GM18502 (cell line): ENCODE data around the gene ITM2B.
A peak's percentile ranks its signal among the peaks of the same experiment; 100 is the strongest.
"Not testable (repeated sequence)": the region's sequence is repeated elsewhere in the genome, so short reads cannot be mapped to it uniquely, and the experiment has no call there.

Source experiments
- ATAC-seq: cut with Tn5 transposase; IDR thresholded peaks from one replicate; pipeline ENCODE4 v1.9.1; 2021; ENCODE audit warnings: mild to moderate bottlenecking; ENCODE audit not compliant: unreplicated experiment, poor library complexity

ITM2B gene

DNA sequence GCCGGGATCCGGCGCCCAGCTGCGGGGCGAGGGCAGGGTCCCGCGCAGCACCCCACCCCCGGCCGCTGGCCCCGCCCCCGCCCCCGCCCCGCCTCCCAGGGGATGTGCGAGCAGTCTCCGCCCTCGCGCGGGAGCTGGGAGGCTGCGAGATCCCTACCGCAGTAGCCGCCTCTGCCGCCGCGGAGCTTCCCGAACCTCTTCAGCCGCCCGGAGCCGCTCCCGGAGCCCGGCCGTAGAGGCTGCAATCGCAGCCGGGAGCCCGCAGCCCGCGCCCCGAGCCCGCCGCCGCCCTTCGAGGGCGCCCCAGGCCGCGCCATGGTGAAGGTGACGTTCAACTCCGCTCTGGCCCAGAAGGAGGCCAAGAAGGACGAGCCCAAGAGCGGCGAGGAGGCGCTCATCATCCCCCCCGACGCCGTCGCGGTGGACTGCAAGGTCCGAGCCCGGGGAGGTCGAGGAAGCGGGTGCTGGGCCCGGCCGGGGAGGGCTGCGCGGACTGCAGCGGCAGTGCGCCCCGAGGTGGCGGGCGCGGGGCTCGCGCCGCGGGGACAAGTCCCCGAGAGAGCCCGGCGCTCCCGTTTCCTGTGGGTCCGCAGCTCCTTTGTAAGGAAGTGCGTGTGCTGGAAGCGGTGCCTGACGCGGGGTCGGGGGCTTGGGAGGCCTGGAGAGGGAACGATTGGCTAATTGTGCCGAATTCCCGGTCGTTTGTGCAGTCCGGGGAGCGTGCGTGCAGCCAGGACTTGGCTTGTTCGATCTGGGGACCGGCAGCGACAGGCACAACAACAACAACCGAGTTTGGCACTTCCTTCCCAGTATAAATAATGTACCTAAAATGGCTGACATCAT lies at the start of gene ITM2B:
TSS of gene ITM2B (plus strand) at position 161 of the 843 bp plus-strand sequence. CDS start at position 316, 155 bp downstream.
- ATAC-seq: peak; percentile 54

DNA sequence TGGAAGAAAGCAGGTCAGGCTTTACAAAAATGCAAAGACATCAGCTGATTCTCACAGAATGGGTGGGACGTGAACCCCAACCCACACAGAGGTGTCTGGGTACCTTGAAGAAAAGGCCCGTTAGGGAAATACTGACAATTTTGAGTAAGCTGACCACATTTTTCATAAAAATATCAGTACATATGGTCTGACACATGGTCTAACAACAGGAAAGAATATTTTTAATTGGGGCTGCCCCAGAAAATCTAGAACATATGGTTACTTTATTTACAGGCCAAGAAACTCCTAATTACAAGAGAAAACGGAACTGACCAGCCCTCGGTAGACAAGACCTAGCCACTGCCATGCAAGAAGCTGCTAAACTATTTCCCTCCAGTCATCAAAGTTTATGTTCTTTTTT lies 48.7 kb upstream of the ITM2B start:
- no peak for ATAC-seq

DNA sequence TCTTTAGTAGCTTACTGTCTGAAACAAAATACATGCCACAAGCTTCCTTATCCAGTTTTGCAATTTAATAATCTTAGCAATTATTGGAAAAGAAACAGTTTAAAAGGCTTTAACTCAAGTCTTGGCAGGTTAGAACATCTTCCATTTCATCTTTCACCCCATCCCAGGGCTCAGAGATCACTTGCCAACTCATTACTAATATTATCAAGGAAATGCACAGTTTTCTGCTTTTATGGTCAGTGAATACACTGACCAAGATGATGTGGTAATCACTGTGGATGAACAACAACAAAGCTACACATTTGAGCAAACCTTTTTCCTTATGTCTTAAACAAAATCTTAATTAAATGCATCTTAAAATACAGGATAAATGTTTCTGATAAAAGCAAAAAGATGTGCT lies 48.0 kb upstream of the ITM2B start:
- ATAC-seq: no peak

GRCh38 chr13:48186722-48187121 lies 46.3 kb upstream of the ITM2B start:
- ATAC-seq: no peak

DNA sequence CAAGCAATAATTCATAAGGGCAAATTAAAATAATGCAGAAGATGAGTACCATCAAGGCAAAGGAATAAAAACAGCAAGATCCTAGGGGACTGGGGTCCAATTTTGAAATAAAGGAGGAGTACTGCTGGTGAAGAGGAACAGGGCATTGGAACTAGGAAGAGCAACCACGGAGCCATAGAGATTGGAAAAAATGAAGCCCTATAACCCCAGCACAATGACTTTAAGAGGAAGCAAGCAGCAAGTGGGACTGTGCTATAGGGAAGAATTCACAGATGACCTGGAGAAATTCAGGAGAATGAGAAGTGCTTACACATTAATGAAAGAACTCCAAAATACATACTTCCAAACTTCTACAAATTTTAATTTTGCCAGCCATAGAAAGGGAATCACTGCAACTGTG lies 44.9 kb upstream of the ITM2B start:
- ATAC-seq: no peak

DNA sequence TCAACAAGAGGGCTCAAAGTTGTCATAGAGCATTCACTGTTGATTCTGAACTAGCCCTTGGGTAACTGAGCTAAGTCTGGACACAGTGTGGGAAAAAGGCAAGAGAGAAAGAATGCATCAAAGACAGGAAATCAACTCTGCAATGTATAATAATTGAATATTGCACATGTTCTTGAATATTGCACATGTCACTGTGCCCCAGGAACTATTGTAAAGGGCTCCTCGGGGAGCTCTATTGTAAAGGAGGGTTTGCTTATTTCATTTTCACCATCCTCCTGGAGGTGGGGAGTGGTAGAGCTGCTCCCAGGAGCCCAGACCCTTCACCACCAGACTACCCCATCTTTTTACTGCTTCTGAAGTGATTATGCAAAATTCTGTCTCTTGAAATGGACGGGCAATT lies 44.4 kb upstream of the ITM2B start:
- ATAC-seq: no peak

DNA sequence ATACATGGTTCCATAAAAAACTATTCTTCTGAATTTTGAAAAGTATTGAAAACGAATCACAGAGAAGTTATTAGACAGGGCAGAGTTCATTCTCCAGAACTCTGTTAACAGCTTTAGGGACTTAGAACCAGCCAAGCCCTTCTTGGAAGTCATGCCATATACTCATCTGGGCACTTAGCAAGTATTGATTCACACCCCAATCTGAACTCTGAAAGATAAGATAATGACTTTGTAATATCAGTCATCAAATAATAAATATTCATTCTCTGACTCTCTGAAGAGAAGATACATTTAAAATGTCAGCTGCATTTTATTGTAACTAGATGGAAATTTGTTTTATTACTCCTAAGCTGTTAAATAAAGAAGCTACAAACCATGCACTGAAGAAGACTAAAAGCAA lies 43.8 kb upstream of the ITM2B start:
- no peak for ATAC-seq

DNA sequence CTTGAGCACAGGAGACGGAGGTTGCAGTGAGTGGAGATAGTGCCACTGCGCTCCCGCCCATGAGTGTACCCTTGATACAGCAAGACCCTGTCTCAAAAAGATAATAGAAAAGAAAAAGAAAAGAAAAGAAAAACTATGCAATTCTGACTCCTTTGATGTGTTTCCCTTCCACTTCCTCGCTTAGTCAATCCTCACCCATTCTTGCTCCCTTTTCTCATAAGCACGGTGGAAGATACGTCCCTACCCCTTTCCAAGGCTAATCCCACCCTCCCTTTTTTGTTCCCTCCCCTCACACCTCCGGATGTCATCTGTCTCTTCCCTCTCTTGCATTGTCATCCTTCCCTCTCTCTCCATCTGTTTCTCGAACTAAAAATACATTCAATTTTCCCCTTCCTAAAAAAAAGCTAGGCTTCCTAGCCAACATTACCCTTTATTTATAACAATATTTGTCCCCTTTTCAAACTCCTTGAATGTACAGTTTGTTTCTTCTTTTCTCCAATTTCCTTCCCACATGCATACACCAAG lies 40.5 kb upstream of the ITM2B start:
- ATAC-seq: no peak

- peak; percentile 75 for ATAC-seq
These were observed 38.6 kb upstream of the ITM2B start for GRCh38 chr13:48194379-48194754.

GRCh38 chr13:48199404-48199946 lies 33.5 kb upstream of the ITM2B start:
- ATAC-seq: no peak

GRCh38 chr13:48201044-48201443 lies 32.0 kb upstream of the ITM2B start:
- ATAC-seq: no peak

DNA sequence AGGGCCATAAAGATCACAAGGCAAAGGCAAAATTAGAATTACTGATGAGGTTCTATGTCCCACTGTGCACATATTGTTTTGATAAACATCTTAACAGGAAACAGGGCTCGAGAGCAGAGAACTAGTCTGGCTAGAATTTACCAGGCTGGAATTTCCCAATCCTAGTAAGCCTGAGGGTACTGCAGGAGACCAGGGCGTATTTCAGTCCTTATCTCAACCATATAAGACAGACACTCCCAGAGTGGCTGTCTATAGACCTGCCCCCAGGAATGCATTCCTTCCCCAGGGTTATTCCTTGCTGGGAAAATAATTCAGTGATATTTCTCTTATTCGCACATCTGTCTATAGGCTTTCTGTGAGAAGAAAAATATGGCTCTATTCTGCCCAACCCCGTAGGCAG lies 25.8 kb upstream of the ITM2B start:
- not testable (repeated sequence) for ATAC-seq

DNA sequence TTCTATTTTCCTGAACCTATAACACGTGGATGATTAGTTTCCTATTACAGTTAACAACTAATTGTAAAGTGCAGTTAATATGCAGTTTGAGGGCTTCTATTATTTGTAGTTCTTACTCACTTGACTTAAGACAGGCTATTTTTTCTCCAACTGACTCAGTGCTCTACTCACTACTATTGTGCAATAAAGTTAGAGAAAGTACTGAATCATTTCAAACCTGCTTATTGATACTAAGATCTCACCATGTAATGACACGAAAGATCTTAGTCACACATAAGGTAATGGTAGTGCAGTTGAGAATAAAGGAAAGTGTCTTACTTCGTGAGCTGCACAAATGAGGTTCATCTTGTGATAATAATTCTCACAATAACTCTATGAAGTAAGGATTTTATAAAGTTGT lies 22.8 kb upstream of the ITM2B start:
- ATAC-seq: no peak

DNA sequence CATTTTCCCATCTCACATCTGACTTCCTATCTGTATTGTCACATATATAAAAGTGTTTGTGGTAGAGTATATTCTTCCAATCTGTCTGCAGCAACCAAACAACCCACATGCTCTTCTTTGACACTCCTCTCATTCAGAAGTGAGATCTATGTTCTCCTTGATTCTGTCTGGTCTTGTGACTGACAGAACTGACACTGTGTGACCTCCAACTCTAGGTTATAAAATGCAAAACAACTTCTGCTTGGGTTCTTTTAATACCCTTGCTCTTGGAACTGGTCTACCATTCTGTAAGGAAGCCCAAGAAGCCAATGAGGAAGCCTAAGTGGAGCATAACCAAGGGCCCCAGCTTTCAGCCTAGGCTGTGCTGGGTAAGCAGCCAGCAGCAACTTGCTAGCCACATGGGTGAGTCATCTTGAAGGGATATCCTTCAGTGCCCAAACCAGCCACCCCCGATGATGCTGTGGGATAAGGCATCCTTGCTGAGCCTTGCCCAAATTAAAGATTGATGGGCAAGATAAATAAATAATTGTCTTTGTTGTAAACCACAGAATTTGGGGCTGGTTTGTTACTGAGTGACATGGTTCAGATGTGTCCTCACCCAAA lies 18.4 kb upstream of the ITM2B start:
- ATAC-seq: no peak

DNA sequence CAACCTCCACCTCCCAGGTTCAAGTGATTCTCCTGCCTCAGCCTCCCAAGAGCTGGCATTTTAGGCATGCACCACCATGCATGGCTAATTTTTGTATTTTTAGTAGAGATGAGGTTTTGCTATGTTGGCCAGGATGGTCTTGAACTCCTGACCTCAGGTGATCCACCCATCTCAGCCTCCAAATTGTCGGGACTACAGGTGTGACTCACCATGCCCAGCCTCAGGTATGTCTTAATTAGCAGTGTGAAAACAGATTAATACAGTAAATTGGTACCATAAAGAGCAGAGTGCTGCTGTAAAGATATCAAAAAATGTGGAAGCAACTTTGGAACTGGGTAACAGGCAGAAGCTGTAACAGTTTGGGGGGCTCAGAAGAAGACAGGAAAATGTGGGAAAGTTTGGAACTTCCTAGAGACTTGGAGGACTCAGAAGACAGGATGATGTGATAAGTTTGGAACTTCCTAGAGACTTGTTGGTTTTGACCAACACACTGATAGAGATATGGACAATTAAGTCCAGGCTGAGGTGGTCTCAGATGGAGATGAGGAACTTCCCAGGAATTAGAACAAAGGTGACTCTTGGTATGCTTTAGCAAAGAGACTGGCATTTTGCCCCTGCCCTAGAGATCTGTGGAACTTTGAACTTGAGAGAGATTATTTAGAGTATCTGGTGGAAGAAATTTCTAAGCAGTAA lies 17.3 kb upstream of the ITM2B start:
- not testable (repeated sequence) for ATAC-seq

GRCh38 chr13:48216204-48216711 lies 16.7 kb upstream of the ITM2B start:
- no peak for ATAC-seq

GRCh38 chr13:48220592-48220980 lies 12.4 kb upstream of the ITM2B start:
- no peak for ATAC-seq

DNA sequence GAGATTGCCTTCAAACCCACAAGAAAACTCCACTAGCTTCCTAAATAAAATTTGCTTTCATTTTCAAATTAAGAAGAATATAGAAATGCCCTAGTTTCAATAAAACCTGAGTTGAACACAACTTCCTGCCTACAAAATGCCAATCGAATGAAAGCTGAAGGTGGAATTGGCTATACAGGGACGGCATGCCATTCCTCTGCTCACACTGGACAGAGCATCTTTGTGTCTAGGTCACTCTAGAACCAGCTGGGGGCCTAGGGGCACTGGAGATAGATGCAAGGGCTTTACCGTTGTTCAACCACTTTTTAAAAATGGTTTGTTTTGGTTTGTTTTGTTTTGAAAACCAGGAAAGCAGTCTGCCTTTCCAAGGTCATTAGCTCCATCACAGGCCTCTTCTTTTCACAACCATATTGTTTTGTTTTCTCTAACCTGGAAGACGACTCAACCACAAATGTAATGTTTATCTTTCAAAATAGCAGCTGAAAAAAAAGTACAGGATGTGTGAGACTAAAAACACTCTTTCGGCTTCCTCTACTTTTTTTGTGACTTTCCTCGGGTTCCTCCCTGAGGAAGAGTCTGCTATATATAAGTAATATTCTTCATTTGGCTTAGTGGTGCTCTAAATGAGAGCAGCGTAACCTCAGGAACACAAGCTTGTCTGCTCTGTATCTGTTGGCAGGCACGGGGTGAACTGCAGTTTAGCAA lies 11.9 kb upstream of the ITM2B start:
- no peak for ATAC-seq

- ATAC-seq: no peak
These were observed 11.3 kb upstream of the ITM2B start for GRCh38 chr13:48221686-48222187.
